HG03521 (cell line): ENCODE data around the gene VSIG8.

ENCODE experiments used
- ATAC-seq: cut with Tn5 transposase; IDR thresholded peaks from one replicate; pipeline ENCODE4 v1.9.1; 2021; ENCODE audit warnings: mild to moderate bottlenecking, moderate library complexity; ENCODE audit not compliant: unreplicated experiment

The VSIG8 gene

DNA sequence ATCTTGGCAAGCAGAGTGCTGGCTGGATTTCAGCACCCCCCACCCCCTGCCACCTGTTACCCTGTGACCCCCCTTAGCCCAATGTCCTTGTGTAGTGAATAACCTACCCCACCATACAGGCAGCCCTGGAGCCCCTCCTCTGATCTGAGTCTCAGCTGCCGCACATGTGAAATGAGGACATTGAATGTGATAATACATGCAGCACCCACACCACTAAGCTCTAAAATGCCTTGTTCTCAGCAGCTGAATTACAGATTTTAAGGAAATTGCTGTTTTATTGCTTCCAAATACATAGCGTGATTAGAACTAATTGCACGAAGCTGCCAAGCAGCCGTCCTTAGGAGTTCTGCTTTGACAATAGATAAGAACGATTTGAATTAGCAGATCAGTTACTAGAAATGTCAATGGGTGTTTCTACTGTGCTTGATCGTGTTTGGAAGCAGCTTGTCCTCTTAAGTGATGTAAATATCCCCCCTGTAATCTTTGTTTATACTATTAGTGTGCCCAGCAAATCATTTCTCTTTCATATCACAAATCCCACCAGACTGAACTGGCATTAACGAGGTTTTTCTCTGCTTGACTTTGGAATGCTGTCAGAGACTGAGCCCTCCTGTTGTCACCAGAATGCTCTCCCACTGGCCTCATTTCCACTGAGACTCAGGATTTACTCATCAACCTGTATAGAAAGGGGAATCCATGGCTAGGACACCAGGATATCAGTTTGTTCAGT is 30.9 kb downstream of the VSIG8 start:
- ATAC-seq, result no peak

GRCh38 chr1:159830722-159831121 is 31.7 kb downstream of the VSIG8 start:
- ATAC-seq, result no peak

GRCh38 chr1:159829822-159830465 is 32.5 kb downstream of the VSIG8 start:
- no peak for ATAC-seq

DNA sequence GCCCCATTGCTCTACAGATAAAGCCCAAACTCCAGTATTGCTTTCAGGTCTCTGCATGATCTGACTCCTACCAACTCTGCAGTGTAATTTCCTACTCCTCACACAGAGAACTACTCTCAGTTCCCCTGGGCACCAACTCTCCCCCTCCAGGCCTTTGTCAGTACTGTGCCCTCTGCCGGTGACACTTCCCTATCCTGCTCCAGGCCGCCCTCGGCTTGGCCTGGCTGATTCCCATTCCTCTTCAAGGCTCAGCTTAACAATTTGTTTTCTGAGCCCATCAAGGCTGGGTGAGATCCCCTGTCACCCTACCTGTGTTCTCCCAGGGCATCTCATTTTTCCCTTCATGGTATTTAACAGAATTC is 33.2 kb downstream of the VSIG8 start:
- ATAC-seq, result peak; percentile 72

DNA sequence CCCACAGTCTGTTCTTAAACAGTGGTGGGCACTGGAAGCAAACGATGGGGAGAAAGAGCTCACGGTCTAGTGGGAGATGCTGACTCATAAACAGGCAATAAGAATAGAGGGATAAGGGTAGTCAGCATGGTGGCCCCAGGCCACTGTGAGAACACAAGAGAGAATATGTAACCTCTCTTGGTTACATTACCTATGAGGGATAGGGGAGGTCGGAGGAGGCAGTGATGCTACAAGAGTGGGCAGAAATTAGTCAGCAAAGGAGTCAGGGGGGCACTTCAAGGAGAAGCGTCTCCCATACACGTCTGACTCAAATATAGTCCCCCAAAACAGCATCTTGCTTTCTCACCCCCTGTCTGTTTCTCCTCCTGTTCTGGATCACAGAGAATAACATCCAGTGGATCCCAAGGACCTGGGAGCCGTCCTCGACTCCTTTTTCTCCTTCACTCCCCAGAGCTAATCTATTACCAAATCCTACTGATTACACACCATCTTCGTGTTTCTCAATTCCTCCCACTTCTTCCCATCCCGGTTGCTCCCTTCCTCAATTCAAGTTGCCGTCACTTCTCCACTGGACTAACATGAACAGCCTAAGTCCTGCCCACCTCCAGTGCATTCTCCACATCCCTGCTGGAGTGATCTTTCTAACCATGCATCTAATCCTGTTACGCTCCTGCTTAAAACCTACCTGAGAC is 33.7 kb downstream of the VSIG8 start:
- no peak for ATAC-seq

DNA sequence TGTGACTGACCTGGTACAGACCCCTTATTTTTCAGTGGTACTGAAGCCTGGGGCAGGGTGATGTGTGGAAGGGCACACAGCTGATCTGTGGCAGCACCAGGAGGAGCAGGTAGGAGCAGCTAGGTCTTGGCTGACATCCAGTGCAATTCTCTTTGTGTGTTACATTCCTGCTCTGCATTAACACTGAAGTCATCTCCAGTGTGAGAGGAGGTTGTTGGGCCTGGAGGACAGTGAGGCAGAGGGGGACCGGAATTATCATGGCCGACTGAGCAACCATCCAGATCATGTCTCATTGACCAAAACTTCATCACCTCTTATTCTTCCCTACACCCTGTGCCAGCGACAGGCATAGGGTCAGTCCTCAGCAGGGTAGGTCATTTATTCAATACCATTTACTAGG is 34.3 kb downstream of the VSIG8 start:
- no peak for ATAC-seq

DNA sequence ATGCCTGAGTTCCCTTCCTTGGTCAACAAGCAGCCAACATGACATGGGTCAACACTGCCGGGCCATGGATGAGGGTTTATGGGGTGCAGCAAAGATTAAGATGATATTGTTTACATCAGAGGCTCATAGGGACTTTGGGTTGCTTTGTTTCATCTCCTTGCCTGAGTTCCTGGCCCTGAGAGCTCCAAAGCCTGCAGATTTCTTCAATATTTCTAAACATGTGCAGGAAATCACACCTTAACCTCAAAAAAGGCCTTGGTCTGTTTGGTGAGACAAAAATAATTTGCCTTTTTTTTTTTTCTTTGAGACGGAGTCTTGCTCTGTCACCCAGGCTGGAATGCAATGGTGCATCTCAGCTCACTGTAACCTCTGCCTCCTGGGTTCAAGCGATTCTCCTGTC is 34.9 kb downstream of the VSIG8 start:
- ATAC-seq, result no peak

- ATAC-seq, result no peak
These were observed 35.4 kb downstream of the VSIG8 start for GRCh38 chr1:159827102-159827490.

- no peak for ATAC-seq
These were observed 35.9 kb downstream of the VSIG8 start, which contains the start of gene SLAMF8 for GRCh38 chr1:159826441-159827101. Gene SLAMF8, plus strand, starts transcription at chr1:159826873. Its CDS starts 26 bp downstream, at chr1:159826899.

DNA sequence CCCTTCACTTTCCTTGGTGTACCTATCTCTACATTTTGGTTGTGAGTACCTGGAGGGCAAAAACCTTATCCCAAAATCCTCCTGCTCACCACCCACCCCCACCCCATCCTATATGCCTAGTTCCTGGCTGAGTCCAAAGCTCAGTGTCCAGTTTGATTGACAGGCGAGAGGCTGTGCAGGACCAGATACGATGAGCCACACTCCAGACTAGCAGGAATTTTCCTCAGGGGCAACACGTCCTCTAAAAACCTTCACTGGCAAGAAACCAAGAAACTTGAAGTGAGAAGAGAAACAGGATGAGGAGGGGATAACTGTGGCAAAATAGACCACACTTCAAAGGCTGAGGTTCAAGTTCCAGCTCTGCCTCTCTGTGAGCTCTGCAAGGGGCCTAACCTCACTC is 36.9 kb downstream of the VSIG8 start:
- ATAC-seq, result no peak

DNA sequence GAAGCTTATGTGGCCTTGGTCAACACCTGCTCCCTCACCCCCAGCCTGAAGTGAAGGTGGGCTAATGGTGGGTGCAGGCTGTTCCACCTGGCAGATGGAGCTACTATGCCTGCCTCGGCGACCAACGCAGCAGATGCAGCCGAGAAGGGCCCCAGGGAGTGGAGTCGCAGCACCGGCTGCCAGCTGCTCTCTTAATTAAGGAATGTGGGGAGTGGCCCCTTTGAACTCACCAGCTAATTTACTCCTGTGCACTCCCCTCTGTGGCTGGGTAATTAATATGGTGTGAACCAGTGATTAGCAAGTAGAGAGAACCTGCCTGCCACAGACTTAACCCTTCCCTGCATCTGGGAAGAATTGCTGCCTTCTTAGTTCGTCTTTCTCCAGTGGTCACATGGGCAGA is 39.1 kb downstream of the VSIG8 start:
- no peak for ATAC-seq

GRCh38 chr1:159821171-159821867 is 41.1 kb downstream of the VSIG8 start:
- no peak for ATAC-seq

DNA sequence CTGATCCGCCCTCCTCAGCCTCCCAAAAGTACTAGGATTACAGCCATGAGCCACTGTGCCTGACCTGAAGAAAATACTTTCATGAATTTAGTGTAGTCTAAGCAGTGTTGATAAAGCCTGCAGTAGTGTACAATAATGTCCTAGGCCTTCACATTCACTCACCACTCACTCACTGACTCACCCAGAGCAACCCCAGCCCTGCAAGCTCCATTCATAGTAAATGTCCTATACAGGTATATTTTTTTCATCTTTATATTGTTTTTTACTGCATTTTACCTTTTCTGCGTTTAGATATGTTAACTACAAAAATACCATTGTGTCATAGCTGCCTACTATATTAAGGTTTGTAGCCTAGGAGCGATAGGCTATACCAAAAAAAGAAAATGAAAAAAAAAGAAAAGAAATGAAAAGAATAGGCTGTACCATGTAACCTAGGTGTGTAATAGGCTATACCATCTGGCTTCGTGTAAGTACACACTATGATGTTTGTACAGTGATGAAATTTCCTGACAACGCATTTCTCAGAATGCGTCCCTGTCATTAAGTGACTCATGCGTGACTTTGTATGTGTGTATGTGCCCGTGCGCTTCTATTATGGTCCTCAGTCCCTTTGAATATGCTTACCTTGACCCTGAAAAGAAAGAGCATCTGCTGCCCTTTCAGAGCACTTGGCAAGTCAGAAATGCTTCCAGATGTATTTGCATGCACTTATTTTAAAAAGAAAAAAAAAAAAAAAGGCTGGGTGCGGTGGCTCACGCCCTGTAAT is 45.0 kb downstream of the VSIG8 start:
- no peak for ATAC-seq

DNA sequence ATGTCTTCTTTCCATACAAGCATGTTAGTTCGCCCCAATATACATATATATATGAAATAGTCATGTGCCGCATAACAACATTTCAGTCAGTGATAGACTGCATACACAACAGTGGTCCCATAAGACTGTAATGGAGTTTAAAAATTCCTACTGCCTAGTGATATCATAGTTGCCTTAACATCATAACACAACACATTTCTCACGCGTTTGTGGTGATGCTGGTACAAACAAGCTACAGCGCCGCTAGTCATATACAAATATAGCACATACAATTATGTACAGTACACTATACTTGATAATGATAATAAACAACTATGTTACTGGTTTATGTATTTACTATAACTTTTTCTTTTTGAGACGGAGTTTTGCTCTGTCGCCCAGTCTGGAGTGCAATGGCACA is 46.5 kb downstream of the VSIG8 start:
- no peak for ATAC-seq

DNA sequence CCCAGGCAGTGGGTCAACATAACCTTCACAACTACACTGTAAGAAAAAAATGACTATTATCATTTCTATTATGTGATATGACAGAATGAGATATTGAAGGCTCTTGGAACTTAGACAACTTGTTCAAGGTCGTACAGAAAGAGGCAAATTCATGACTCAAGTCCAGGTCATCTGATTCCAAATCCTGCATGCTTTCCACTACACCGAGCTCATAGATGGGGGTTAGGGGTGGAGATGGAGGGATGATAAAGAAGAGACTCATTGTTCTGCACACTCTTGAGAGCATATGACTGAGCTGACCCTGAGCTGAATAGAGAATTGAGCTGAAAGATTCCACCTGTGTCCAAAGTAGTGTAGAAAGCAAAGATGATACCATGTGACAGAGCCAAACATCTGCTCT is 57.5 kb downstream of the VSIG8 start:
- no peak for ATAC-seq
